ENCODE measurements around the gene TEN1. TPM values are rescaled to one million over a fixed set of nuclear protein-coding genes. Genes with fewer than 3 reads are reported as not detected.

The TEN1 gene
- total and polyA plus RNA-seq, 10 donors = 6.0 to 38.7 (median 17.0) TPM

- Histone ChIP-seq H3K4me1 (peaks cover 12 to 45% (median 26%) of the 10 kb centered on the region in 6 donors), H3K9me3 (no peaks in the 10 kb centered on the region), H3K27me3 (replicated peaks in 1 of 7) (no peaks in the 10 kb centered on the region), H3K27ac (peak overlapping the region; percentile 13 to 73 (median 60)), H3K4me3 (peak overlapping the region in 1 of 8 donors; percentile 30), H3K36me3 (peaks cover 0 to 59% (median 10%) of the 10 kb centered on the region in 6 donors)
- 10 to 14% (median 11%) methylated on average over 18 of the region's 18 CpGs for WGBS, 5 donors
- peak; percentile 79 for DNase-seq
- TF ChIP-seq POLR2AphosphoS5 (IDR thresholded peaks at IDR 0.05) (peak in 1 of 3 donors; percentile 42), POLR2A (IDR thresholded peaks at IDR 0.05) (no peak), CTCF (IDR thresholded peaks at IDR 0.05 in 8 of 11, conservative IDR thresholded peaks at IDR 0.05 in 3 of 11) (no peak)
- intact Hi-C loops (cut with DNase I; ENCODE audit: low total_unique reads) = no loop called here
Measured at GRCh38 chr17:75996665-75997590, 17.9 kb downstream of the TEN1 start.

DNA sequence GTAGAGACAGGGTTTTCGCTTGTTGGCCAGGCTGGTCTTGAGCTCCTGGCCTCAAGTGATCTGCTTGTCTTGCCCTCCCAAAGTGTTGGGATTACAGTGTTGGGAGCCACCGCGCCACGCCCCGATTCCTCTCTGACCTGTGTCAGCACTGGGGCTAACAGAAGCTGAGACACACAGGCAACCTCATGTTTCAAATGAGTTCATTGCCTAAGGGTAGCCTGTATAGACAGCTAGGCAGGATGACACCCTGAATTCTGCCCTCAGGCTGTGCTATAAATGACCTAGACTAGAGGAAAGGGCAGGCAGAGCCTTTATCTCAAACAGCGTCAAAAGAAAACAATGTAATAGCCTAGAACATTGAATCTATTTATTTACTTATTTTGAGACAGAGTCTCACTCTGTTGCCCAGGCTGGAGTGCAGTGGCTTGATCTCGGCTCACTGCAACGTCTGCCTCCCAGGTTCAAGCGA is 19.3 kb downstream of the TEN1 start:
- H3K27ac ChIP-seq = peak overlapping the region in 5 of 8 donors; percentile 5 to 70 (median 55)

GRCh38 chr17:76000016-76000754 is 21.1 kb downstream of the TEN1 start:
- Histone ChIP-seq H3K4me1 (peaks cover 12 to 67% (median 35%) of the 10 kb centered on the region in 6 donors), H3K27ac (peak overlapping the region in 1 of 8 donors; percentile 26), H3K27me3 (replicated peaks in 1 of 7) (no peaks in the 10 kb centered on the region), H3K36me3 (peaks cover 0 to 55% (median 2%) of the 10 kb centered on the region in 6 donors), H3K4me3 (no peak overlapping the region), H3K9me3 (no peaks in the 10 kb centered on the region)
- TF ChIP-seq CTCF (IDR thresholded peaks at IDR 0.05 in 8 of 11, conservative IDR thresholded peaks at IDR 0.05 in 3 of 11) (peak in 9 of 11 experiments; percentile 33 to 87 (median 73)), POLR2AphosphoS5 (IDR thresholded peaks at IDR 0.05) (peak in 1 of 3 donors; percentile 40), POLR2A (IDR thresholded peaks at IDR 0.05) (no peak)
- DNase-seq = peak; percentile 87
- WGBS, 5 donors = 74 to 81% (median 80%) methylated on average over 29 to 31 of the region's 31 CpGs
- intact Hi-C loops (cut with DNase I; ENCODE audit: low total_unique reads) = no loop called here

More for the DNA sequence above, 19.3 kb downstream of the TEN1 start:
- no peak for DNase-seq
- Histone ChIP-seq H3K4me1 (peaks cover 12 to 48% (median 24%) of the 10 kb centered on the region in 6 donors), H3K4me3 (no peak overlapping the region), H3K36me3 (peaks cover 0 to 56% (median 9%) of the 10 kb centered on the region in 6 donors), H3K27me3 (replicated peaks in 1 of 7) (no peaks in the 10 kb centered on the region), H3K9me3 (no peaks in the 10 kb centered on the region)
- no peak for TF ChIP-seq POLR2AphosphoS5 (IDR thresholded peaks at IDR 0.05)
- no peak for TF ChIP-seq POLR2A (IDR thresholded peaks at IDR 0.05)
- no peak for TF ChIP-seq CTCF (IDR thresholded peaks at IDR 0.05 in 8 of 11, conservative IDR thresholded peaks at IDR 0.05 in 3 of 11)
- WGBS, 5 donors = 90 to 97% (median 95%) methylated on average over 9 of the region's 9 CpGs
- intact Hi-C loops (cut with DNase I; ENCODE audit: low total_unique reads) = no loop called here
